GM21825 (cell line): Measurements from ENCODE around the gene STARD3.

Source experiments
- ATAC-seq: cut with Tn5 transposase; IDR thresholded peaks from one replicate; pipeline ENCODE4 v1.9.1; 2021; ENCODE audit warnings: mild to moderate bottlenecking, moderate library complexity; ENCODE audit not compliant: unreplicated experiment

The STARD3 gene

GRCh38 chr17:39603304-39604016, 33.5 kb upstream of the STARD3 start:
- ATAC-seq, result no peak

- no peak for ATAC-seq
These were observed 31.9 kb upstream of the STARD3 start for GRCh38 chr17:39604911-39605491.

GRCh38 chr17:39605492-39606433, 31.2 kb upstream of the STARD3 start:
- ATAC-seq, result no peak

DNA sequence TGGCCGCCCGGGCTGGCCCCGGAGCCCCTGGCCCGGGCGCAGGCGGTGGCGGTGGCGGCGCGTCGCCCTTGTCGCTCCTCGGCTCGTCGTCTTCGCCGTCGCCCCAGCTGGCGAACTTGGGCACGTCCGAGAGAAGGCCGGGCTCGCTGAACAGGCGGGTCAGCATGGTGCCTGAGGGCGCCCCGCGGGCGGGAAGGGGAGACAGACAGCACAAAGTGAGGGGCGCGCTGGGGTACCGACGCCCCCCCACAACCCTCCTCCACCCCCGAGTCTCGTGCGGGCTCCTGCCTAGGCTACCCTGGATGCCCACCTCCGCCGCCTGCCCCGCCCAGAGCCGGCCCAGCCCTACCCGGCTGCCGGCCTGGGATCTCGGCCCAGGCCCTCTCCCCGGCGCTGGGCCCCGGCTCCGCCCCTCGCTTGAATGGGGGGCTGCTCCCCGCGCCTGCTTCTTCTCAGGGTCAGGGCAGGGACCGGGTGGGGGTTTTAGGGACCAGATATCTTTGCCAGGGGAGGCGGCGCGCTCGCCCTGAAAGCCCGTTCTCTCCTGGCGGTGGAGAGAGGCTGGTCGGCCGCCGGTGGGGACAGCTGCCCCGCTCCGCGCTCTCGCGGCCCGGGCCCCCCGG, 30.4 kb upstream of the STARD3 start:
- ATAC-seq, result no peak

DNA sequence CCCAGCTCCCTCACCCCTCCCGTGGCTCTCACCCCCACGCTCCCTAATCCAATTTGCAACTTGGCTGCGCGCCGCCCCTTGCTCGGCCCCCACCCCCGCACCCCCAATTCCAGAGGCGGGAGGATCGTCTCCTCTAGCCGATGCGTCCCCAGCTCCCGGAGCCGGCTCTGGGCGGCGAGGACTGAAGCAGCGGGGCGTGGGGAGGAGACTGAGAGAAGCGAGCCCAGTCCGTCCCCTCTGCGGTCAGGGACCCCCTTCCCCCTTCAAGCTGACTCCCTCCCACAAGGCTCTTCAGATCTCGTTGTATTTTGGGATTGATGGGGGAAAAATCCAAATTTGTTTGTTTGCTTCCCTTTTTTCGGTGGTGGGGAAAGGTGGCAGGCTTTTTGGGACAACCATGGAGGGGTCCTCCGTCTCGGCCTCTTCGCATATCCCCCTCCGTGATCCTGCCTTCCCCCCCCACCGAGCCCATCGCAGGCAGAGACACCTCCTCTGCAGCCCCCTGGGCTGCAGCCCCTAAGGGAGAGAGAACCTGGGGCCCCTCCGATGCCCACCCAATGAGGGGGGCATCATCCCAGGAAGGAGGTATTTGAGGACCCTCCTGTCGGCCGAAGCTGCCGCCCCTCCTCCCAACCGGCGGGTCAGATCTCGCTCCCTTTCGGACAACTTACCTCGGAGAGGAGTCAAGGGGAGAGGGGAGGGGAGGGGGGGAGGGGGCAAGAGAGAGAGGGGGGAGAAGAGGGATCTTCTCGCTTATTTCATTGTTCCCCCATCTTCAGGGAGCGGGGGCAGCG, 29.7 kb upstream of the STARD3 start:
- ATAC-seq, result no peak

DNA sequence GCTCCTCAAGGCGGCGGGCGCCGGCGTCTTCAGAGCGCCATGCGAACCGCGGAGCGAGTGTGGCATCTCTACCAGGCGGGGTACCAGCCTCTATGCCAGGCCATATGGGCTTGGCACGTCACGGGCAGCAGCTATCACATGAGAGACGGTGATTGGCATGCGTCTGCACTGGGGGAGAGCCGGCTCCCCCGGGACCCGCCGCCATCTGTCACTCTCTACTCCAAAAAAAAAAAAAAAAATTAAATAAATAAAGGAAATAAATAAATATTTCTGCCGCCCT, 29.2 kb upstream of the STARD3 start, which contains the start of gene NEUROD2:
NEUROD2 (minus strand) TSS at position 70 of the 280 bp plus-strand sequence. CDS start 1,321 bp downstream, outside the sequence.
- ATAC-seq, result no peak

DNA sequence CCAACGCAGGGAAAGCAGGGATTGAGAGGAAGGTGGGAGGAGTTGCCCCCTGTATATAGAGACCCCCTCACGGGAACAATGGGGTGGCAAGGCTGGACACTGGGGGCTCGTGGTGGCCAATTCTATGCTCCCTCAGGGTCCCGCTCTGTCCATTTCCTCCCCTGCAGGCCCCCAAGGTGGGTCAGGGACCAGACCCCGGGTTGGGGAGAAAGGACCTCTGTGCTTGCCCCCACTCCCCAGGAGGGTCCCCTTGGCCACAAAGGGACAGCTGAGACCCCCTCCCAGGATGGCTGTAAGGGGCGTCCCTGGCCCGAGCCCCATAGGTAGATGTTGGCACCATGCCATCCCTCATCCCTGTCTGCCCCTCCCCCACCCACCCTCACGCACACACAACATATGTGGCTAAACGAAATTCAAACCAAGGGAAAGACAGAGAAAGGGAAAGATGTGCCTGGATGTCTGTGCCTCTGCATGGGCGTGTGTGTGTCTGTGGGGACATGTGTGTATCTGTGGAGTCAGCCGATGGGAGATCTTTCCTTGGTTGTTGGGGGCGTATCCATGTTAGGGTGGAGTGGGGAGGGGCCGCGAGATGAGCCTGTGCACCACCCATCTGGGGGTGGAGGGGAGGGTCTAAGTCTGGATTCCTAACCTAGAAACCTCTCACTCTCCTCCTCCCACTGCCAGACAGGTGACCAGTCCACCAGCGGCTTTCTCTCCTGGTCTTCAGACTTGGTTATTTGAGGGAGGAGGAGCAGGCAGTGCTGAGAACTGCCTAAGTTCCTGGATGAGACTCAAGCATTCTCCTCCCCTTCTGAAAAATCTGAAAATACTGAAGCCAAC, 28.6 kb upstream of the STARD3 start:
- ATAC-seq, result no peak

DNA sequence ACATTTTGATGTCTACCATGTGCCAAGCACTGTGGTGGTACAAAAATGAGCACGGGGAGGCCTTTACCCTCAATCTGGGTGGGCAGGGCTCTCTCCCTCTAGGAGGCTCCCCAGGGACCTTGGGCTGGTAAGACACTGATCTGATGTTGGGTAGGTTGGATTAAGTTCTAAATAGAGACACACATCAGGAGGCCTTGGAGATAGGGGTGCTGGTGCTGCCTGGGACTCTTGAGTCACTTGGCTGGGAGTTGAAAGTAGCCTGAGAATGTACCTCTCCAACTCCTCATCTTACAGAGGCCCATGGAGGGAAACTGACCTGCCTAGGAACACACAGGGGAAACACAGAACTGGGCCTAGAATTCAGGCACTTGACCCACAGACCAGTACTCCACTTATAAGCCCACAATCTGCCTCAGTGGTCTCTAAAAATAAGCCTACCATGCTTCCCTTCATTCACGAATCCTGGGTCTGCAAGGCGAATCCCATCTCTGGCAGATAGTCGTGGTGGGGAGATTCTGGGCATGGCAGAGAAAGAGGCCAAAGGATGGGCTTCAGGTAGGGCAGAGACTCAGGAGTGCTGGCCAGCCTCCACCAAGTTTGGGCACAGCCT, 27.4 kb upstream of the STARD3 start:
- no peak for ATAC-seq

- no peak for ATAC-seq
These were observed 25.4 kb upstream of the STARD3 start for GRCh38 chr17:39611401-39612112.

DNA sequence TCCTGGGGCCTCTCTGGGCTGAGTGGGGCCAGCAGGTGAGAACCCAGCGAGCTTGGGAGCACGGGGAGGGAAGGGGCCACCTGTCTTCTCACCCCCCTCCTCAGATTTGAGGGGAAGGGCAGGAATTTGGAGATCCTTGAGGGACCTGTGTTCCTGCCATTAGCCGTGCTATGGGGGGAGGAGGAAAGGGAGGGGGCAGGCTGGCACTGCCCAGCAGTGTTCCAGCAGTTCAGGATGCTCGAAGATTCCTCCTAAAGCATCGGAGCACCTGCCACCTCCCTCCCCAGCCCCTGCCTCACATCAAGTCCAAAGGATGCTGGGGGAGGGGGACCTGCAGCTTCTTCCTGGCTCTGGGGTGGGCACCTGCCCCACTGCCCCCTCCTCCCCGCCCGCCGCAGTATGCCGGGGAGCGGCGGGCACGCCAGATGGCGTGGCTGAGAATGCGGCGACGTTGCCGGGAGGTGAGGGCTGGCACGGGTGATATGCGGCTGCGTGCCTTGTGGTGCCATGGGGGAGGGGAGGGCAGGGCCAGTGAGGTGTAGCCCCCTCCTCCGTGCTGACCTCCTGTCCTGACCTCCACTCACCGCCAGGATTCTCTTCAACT, 24.6 kb upstream of the STARD3 start:
- ATAC-seq, result no peak

- no peak for ATAC-seq
These were observed 23.9 kb upstream of the STARD3 start for GRCh38 chr17:39612935-39613464.

GRCh38 chr17:39614545-39615157, 22.3 kb upstream of the STARD3 start:
- ATAC-seq, result no peak

DNA sequence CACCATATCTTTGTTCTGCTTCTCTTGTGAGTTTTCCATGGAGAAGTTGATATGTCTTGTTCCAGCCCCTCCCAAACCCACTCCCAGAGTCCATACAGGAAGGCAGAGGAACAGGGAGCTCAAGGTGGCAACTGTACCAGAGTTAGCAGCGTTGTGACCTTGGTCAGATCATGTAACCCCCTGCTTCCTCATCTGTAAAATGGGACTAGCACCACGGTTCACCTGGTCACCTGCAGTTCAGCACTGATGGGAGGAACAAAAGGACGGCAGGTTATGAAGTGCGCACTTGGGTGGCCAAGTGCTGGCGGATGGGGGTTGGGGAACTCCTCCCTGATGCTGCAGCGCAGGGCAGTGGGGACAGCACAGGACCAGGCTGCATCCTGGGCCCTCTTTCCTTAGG, 21.5 kb upstream of the STARD3 start:
- ATAC-seq, result no peak

DNA sequence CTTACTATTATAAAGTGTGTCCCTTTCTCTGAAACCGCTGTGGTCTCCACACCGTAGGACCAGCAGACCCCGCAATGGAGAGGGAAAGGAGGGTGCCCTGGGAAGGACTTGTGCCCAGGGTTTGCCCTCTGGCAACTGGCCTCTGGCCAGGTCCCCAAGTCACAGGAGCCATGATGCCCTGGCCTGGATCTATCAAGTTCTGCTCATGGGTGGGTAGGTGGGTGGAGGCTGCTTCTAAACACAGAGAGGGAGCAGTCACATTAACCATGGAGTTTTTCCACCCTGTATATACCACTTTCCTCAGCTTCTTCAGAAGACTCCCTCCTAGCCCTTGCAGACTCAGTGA, 19.9 kb upstream of the STARD3 start:
- ATAC-seq, result no peak

DNA sequence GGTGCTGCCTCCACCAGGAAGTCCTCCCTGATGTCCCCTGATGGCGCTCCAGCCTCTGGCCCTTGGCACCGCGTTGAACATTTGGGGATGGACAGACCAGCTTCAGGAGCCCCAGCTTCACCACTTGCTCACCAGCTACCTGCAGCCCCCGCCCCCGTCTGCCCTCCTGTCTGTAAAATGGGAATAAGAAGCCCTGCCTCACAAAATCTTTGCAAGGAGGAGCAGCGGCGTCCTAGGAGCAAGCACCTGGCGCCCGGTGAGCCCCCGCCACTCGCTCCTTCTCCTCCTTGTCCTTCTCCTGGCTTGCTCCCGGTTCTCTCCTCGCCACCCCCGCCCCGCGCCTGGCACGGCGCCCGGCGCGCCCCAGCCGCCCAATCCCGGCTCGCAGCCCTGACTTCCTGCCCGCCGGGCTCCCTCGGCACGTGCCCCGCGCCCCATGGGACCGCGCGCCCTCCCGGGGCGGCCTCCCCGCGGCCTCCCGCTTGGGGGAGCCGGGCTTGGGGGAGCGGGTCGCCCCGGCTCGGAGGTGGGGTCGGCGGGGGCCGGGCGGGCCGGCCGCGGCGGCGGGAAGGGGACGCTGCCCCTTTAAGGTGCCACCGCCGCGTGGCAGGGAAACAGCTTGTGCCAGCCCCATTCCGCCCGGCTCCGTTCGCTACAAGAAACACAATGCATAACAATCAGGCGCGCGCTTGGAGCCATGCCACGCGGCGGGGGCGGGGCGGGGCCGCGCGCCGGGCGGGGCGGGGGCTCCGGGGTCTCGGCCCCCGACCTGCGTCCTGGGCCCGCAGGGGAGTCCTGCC, 19.3 kb upstream of the STARD3 start:
- no peak for ATAC-seq

- ATAC-seq, result no peak
These were observed 18.6 kb upstream of the STARD3 start for GRCh38 chr17:39618246-39618913.
